Thyroid gland (tissue), 4 donors: ENCODE results near the gene DQX1. TPM values are rescaled to one million over a fixed set of nuclear protein-coding genes. Genes with fewer than 3 reads are reported as not detected.
A peak's percentile ranks its signal among the peaks of the same experiment; 100 is the strongest.

Experiments
- DNase-seq, 2 donors: peaks; one replicate each; pipeline ENCODE4 v3.0.0-alpha.2; 2019
- H3K27ac ChIP-seq, 3 donors: fragments of 200-600 bp; sonication (generic); 1 replicate in 2 of 3; 2 replicates in 1 of 3; pipeline ENCODE4 v1.5.1; 2016 to 2019; ENCODE audit warnings: mild to moderate bottlenecking in 1 of 3, moderate library complexity in 1 of 3
- H3K27me3 ChIP-seq: fragments of 200-600 bp; sonication (generic); one replicate; pipeline ENCODE4 v1.5.1; 2019
- H3K36me3 ChIP-seq, 2 donors: fragments of 200-600 bp; sonication (generic); one replicate each; pipeline ENCODE4 v1.5.1; 2016 to 2019
- H3K4me1 ChIP-seq, 2 donors: fragments of 200-600 bp; sonication (generic); one replicate each; pipeline ENCODE4 v1.5.1; 2017 to 2019
- H3K4me3 ChIP-seq, 3 donors: fragments of 200-600 bp; sonication (generic); replicated peaks in 1 of 3; 1 replicate in 2 of 3; 2 replicates in 1 of 3; pipeline ENCODE4 v1.5.1; 2016; ENCODE audit warnings: mild to moderate bottlenecking in 1 of 3
- H3K9me3 ChIP-seq: fragments of 200-600 bp; sonication (generic); one replicate; pipeline ENCODE4 v1.5.1; 2017
- POLR2A ChIP-seq, 2 donors: fragments of 450-650 bp; IDR thresholded peaks; one replicate each; pipeline ENCODE4 v1.6.1; 2017; ENCODE audit warnings: antibody characterized with exemption in 2 of 2, mild to moderate bottlenecking in 2 of 2, moderate library complexity in 1 of 2
- WGBS, 2 donors: methylation state at CpG; one replicate each; pipeline ENCODE4 v1.1.5; 2017; 5-methylcytosine and 5-hydroxymethylcytosine counted together
- intact Hi-C: fragments of 100-400 bp; cut with DNase I; formaldehyde crosslinking; loops from one replicate; pipeline ENCODE4 v1.15.1; 2023
- total RNA-seq, 4 donors: library from RNA; depleted of rRNA; stranded (reverse); fragments of >200 nt; gene quantifications; one replicate each; pipeline ENCODE4 v1.2.3, GENCODE V29; 2016
- TF ChIP-seq, protein P1 (sequence below), 6 experiments: fragments of 200-600 bp in 3 of 6; fragments of 450-650 bp in 3 of 6; sonication (generic) in 3 of 6; IDR thresholded peaks; one replicate each; pipeline ENCODE4 v1.5.1; 2016 to 2019; ENCODE audit warnings: antibody characterized with exemption in 6 of 6, mild to moderate bottlenecking in 2 of 6, inconsistent platforms in 1 of 6, moderate library complexity in 1 of 6

DQX1 gene
- total RNA-seq, 4 donors from 2014 or later: not detected

DNA sequence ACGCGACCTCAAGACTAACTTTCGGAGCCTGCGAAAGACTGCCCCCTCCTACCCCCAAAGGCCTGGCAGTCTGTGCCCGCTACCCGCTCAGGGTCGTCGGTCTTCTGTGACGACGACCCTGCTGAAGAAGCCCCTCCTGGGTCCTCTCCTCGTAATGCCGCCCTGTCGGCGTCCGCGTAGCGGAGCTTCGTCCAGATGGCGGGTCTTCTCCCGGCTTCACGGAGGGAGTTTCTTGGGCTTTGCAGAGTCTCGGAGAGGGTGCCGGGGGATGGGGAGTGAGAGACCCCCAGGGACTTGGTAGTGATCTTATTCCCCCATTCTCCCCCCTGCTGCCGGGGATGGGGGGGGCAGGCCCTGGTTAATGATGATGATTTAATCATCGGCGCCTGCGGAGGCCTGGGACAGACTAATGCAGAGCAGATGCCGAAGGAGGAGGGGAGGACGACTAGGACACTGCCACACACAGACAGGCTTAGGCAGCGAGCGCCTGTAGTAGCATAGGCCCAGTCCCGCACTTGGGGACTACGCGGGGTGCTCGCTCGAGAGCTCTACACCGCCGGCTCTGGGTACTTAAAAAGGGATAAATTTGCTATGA lies 18.0 kb downstream of the DQX1 start:
- H3K4me1 ChIP-seq: peaks cover 16 to 33% of the 10 kb centered on the region in 2 donors
- peaks cover 11 to 12% of the 10 kb centered on the region in 2 donors for H3K36me3 ChIP-seq
- H3K27ac ChIP-seq: peak overlapping the region; percentile 96 to 98 (median 98)
- peaks cover 14% of the 10 kb centered on the region for H3K27me3 ChIP-seq
- TF ChIP-seq POLR2A (IDR thresholded peaks at IDR 0.05): no peak
- TF ChIP-seq, protein P1, sequence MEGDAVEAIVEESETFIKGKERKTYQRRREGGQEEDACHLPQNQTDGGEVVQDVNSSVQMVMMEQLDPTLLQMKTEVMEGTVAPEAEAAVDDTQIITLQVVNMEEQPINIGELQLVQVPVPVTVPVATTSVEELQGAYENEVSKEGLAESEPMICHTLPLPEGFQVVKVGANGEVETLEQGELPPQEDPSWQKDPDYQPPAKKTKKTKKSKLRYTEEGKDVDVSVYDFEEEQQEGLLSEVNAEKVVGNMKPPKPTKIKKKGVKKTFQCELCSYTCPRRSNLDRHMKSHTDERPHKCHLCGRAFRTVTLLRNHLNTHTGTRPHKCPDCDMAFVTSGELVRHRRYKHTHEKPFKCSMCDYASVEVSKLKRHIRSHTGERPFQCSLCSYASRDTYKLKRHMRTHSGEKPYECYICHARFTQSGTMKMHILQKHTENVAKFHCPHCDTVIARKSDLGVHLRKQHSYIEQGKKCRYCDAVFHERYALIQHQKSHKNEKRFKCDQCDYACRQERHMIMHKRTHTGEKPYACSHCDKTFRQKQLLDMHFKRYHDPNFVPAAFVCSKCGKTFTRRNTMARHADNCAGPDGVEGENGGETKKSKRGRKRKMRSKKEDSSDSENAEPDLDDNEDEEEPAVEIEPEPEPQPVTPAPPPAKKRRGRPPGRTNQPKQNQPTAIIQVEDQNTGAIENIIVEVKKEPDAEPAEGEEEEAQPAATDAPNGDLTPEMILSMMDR (IDR thresholded peaks at IDR 0.05): no peak
- H3K9me3 ChIP-seq: no peaks in the 10 kb centered on the region
- intact Hi-C loops: no loop called here
- DNase-seq: peak in 1 of 2 donors; percentile 9
- WGBS, 2 donors: 11 to 13% methylated on average over 30 to 36 of the region's 38 CpGs
- peak overlapping the region; percentile 3 to 61 (median 54) for H3K4me3 ChIP-seq

DNA sequence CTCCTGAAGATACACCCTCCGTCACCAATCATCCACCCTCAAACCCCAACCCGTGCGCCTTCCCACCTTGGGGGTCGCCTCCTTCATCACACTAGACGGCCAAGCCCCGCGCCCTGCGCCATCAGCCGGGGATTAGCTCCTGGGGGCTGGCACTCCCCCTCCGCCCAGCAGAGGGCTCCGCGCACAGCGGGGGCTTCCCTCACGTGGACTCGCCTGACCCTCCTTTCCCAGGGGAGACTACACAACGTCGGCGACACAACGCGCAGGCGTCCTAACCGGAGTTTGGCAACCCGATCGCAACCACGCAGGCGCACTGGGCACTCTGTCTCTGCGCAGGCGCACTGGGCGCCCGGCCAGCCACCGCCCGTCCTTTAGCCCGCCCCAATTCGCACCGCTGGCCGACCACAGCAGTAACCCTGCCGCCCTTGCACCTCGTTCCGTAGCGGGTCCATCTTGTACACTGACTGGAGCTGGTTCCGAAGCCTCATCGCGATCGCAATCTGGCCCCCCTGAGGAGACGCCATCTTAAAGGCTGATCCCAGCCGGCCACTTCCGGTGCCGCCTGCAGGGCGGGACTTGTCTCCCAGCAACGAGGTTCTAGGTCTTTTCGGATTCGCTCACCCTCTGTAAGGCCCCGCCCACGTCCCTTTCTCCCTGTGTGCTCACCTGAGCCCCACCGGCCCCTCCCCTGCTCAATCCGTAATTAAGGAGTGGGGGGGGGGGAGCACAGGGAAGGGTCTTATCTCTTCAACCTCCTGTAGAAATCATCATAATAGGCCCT lies 18.7 kb downstream of the DQX1 start, which contains the start of gene PCGF1:
Gene PCGF1, minus strand, starts transcription at position 551 of the 781 bp plus-strand sequence. Its CDS starts 27 bp downstream, at position 524.
- Histone ChIP-seq H3K27me3 (peaks cover 13% of the 10 kb centered on the region), H3K27ac (peak within 1 kb of the TSS; percentile 96 to 98 (median 98)), H3K4me1 (peaks cover 22 to 33% of the 10 kb centered on the region in 2 donors), H3K36me3 (peaks cover 11 to 12% of the 10 kb centered on the region in 2 donors), H3K9me3 (no peaks in the 10 kb centered on the region), H3K4me3 (peak within 1 kb of the TSS; percentile 44 to 61 (median 54))
- intact Hi-C loops: no loop called here
- WGBS, 2 donors: 1% methylated on average over 21 to 29 of the region's 56 CpGs
- TF ChIP-seq, protein P1 (IDR thresholded peaks at IDR 0.05): peak in 3 of 6 experiments; percentile 11 to 35 (median 21)
- TF ChIP-seq POLR2A (IDR thresholded peaks at IDR 0.05): peak in 1 of 2 donors; percentile 79
- DNase-seq: peak; percentile 100

DNA sequence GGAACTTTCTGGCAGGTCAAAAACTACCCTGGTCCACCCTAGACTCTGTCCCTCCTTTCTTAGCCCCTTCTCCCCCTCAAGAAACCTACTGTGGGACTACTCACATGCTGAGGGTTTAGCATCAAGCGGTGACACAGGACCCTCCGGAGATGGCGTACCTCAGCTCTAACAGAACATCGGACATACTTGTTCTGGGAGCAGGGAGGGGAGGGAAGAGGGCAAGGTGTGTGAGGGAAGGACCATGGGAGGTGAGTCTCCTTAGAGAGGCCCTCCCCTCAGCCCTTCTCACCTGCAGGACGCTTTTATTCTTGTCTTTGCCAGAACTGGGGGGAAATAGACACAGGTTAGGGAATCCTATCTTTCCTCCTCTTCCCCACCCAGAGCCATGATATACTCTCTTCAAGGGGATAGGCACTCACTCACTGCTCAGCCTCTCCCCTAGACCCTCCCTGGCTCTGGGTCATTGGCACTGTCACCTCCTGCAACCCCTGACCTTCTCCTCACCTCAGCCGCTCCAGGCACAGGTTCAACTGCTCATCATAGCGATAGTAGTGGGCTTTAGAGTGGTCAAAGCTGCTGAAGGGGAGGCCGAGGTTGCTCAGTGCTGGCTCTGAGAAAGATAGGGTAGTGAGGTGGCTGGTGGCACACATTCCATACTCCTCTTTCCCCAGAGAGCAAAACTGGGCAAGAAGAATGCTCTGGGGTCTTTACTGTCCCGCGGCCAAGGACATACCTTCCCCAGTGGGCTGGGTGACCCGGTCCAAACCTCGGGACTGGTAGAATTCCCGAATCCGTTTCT lies 20.4 kb downstream of the DQX1 start:
- WGBS, 2 donors: 98% methylated on average over 14 of the region's 14 CpGs
- TF ChIP-seq, protein P1 (IDR thresholded peaks at IDR 0.05): no peak
- TF ChIP-seq POLR2A (IDR thresholded peaks at IDR 0.05): no peak
- Histone ChIP-seq H3K27me3 (peaks cover 7% of the 10 kb centered on the region), H3K27ac (no peak overlapping the region), H3K9me3 (no peaks in the 10 kb centered on the region), H3K4me3 (peak overlapping the region in 1 of 3 donors; percentile 61), H3K4me1 (peaks cover 24 to 33% of the 10 kb centered on the region in 2 donors), H3K36me3 (peaks cover 11 to 12% of the 10 kb centered on the region in 2 donors)
- intact Hi-C loops: no loop called here
- no peak for DNase-seq

DNA sequence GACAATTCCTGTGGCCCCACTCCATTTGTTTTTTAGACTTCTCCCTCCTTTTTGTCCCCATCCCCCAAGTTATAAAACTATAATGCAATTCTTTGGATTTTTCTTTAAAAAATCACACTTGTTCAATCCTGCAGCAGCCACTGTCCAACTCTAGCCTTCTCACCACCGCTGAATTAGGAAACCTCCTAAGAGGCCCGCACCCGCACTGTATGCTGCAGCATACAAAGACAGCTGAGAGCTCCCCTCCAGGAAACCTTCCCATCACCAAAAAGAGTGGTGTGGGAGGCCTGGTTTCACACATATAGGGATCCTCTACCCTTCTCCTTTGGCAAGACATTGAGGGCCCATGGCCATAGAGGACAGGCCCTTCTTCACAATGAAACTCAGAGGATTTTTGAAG lies 21.4 kb downstream of the DQX1 start:
- TF ChIP-seq, protein P1 (IDR thresholded peaks at IDR 0.05): no peak
- TF ChIP-seq POLR2A (IDR thresholded peaks at IDR 0.05): no peak
- Histone ChIP-seq H3K27me3 (peaks cover 7% of the 10 kb centered on the region), H3K4me3 (no peak overlapping the region), H3K9me3 (no peaks in the 10 kb centered on the region), H3K27ac (no peak overlapping the region), H3K36me3 (peaks cover 11 to 12% of the 10 kb centered on the region in 2 donors), H3K4me1 (peaks cover 25 to 34% of the 10 kb centered on the region in 2 donors)
- DNase-seq: no peak
- intact Hi-C loops: no loop called here
- 92 to 98% methylated on average over 3 of the region's 3 CpGs for WGBS, 2 donors
